PC-9 (cell line): ENCODE results near the gene GBX2. TPM values are rescaled to one million over a fixed set of nuclear protein-coding genes. Genes with fewer than 3 reads are reported as not detected.

Source experiments
- BruUV-seq: library from RNA; stranded (reverse); fragments of 400-500 nt; replicated peaks from 2 replicates; lab custom pipeline; 2021; lab: Mats Ljungman, UMichigan
- CTCF ChIA-PET: fragments of 300-600 bp; sonication (Branson Sonifier 250); formaldehyde crosslinking; loops from one replicate; lab custom pipeline; 2022; ENCODE audit warnings: antibody characterized with exemption; lab: Charles Lee
- POLR2A ChIA-PET: fragments of 300-600 bp; sonication (Branson Sonifier 250); formaldehyde crosslinking; loops from one replicate; lab custom pipeline; 2022; ENCODE audit warnings: antibody characterized with exemption; ENCODE audit not compliant: unreplicated experiment; lab: Charles Lee
- DNase-seq, 2 experiments: peaks; one replicate each; pipeline versions ENCODE4 v3.0.0 to v3.0.0-alpha.2; 2015 to 2022; ENCODE audit warnings: mixed read lengths in 1 of 2
- H2AFZ ChIP-seq: fragments of 200-600 bp; sonication (generic); 2 replicates; pipeline ENCODE4 v1.8.1; 2017; ENCODE audit warnings: antibody characterized with exemption
- H3F3A ChIP-seq: fragments of 200-600 bp; sonication (generic); 2 replicates; pipeline ENCODE4 v1.8.1; 2017; ENCODE audit warnings: antibody characterized with exemption, mild to moderate bottlenecking, low read depth; ENCODE audit not compliant: insufficient read depth
- H3K27ac ChIP-seq: fragments of 200-600 bp; sonication (generic); 2 replicates; pipeline ENCODE4 v1.6.1; 2016; ENCODE audit warnings: mixed run types
- H3K27me3 ChIP-seq: fragments of 200-600 bp; sonication (generic); 2 replicates; pipeline ENCODE4 v1.6.1; 2016; ENCODE audit warnings: low read depth, mixed run types; ENCODE audit not compliant: insufficient read depth
- H3K36me3 ChIP-seq: fragments of 200-600 bp; sonication (generic); 2 replicates; pipeline ENCODE4 v1.6.1; 2016; ENCODE audit warnings: low read depth, mixed run types
- H3K4me1 ChIP-seq: fragments of 200-600 bp; sonication (generic); replicated peaks from 2 replicates; pipeline ENCODE4 v1.6.1; 2016; ENCODE audit warnings: mixed run types; ENCODE audit not compliant: insufficient read depth
- H3K4me2 ChIP-seq: fragments of 200-600 bp; sonication (generic); 2 replicates; pipeline ENCODE4 v1.6.1; 2017; ENCODE audit warnings: mixed run types
- H3K4me3 ChIP-seq: fragments of 200-600 bp; sonication (generic); 2 replicates; pipeline ENCODE4 v1.6.1; 2016; ENCODE audit warnings: mixed run types
- H3K79me2 ChIP-seq: fragments of 200-600 bp; sonication (generic); 2 replicates; pipeline ENCODE4 v1.6.1; 2017; ENCODE audit warnings: low read depth, mixed run types
- H3K9me2 ChIP-seq: fragments of 200-600 bp; sonication (generic); 2 replicates; pipeline ENCODE4 v1.8.1; 2017; ENCODE audit warnings: mild to moderate bottlenecking; ENCODE audit not compliant: insufficient read depth
- H3K9me3 ChIP-seq: fragments of 200-600 bp; sonication (generic); 2 replicates; pipeline ENCODE4 v1.8.1; 2016; ENCODE audit warnings: low read depth; ENCODE audit not compliant: insufficient read depth
- H4K20me1 ChIP-seq: fragments of 200-600 bp; sonication (generic); 2 replicates; pipeline ENCODE4 v1.8.1; 2017; ENCODE audit not compliant: insufficient read depth
- CTCF ChIP-seq: fragments of 200-600 bp; sonication (generic); conservative IDR thresholded peaks from 2 replicates; pipeline ENCODE4 v1.6.1; 2017; ENCODE audit warnings: mixed run types, antibody characterized with exemption, mild to moderate bottlenecking, moderate library complexity
- EZH2 ChIP-seq: fragments of 200-600 bp; sonication (generic); IDR thresholded peaks from 2 replicates; pipeline ENCODE4 v1.8.0; 2017; ENCODE audit warnings: antibody characterized with exemption, low read depth
- intact Hi-C: fragments of 100-400 bp; cut with micrococcal nuclease; formaldehyde crosslinking; loops from one replicate; pipeline ENCODE4 v1.10.0; 2022; ENCODE audit not compliant: unreplicated experiment
- total RNA-seq: library from RNA; stranded (reverse); gene quantifications from 2 replicates; pipeline ENCODE4 v1.2.3, GENCODE V29; 2021

The GBX2 gene
- total RNA-seq, 1 experiment from 2014 or later = not detected

- Histone ChIP-seq H3K4me2 (peak overlapping the region; percentile 61; the same call in 1 of the 2 replicates), H3F3A (peaks cover 32% of the 10 kb centered on the region), H2AFZ (no peak overlapping the region), H3K9me3 (no peaks in the 10 kb centered on the region), H3K79me2 (no peaks in the 10 kb centered on the region), H3K27ac (no peak overlapping the region), H3K27me3 (no peaks in the 10 kb centered on the region), H3K36me3 (no peaks in the 10 kb centered on the region), H3K4me3 (peak overlapping the region; percentile 54; the same call in 1 of the 2 replicates), H3K9me2 (no peaks in the 10 kb centered on the region), H4K20me1 (no peaks in the 10 kb centered on the region), H3K4me1 (peaks cover 13% of the 10 kb centered on the region)
- ChIA-PET POLR2A (no interaction called here), CTCF (interaction anchor here (0.5 to 3.6 kb wide), 3 partner anchors 154 to 910 kb away, joined by 3 to 31 read pairs (median 3); no protein-coding TSS in a partner anchor)
- intact Hi-C loops = no loop called here
- no peak for TF ChIP-seq EZH2
- TF ChIP-seq CTCF = no peak
- no TSS peak for BruUV-seq
- DNase-seq = peak in 1 of 2 experiments; percentile 39
Observed at GRCh38 chr2:236177604-236177966, 9.4 kb upstream of the GBX2 start.

GRCh38 chr2:236176951-236177350, 8.8 kb upstream of the GBX2 start:
- Histone ChIP-seq H3K4me1 (peaks cover 13% of the 10 kb centered on the region), H3K4me3 (no peak overlapping the region), H3K9me3 (no peaks in the 10 kb centered on the region), H4K20me1 (no peaks in the 10 kb centered on the region), H3F3A (peaks cover 32% of the 10 kb centered on the region), H3K9me2 (no peaks in the 10 kb centered on the region), H3K79me2 (no peaks in the 10 kb centered on the region), H3K27ac (no peak overlapping the region), H3K4me2 (no peak overlapping the region), H3K27me3 (no peaks in the 10 kb centered on the region), H3K36me3 (no peaks in the 10 kb centered on the region), H2AFZ (no peak overlapping the region)
- POLR2A ChIA-PET = no interaction called here
- no peak for DNase-seq
- no TSS peak for BruUV-seq
- intact Hi-C loops = no loop called here
- CTCF ChIA-PET = interaction anchor here (0.5 kb wide), 1 partner anchor 911 kb away, joined by 3 read pairs; no protein-coding TSS in a partner anchor
- TF ChIP-seq CTCF (no peak), EZH2 (no peak)

- no peaks in the 10 kb centered on the region for H3K27me3 ChIP-seq
- no peak for DNase-seq
- no peaks in the 10 kb centered on the region for H3K36me3 ChIP-seq
- POLR2A ChIA-PET = interaction anchor here (0.5 to 0.6 kb wide), 2 partner anchors 108 to 414 kb away, joined by 3 to 6 read pairs; no protein-coding TSS in a partner anchor
- peaks cover 32% of the 10 kb centered on the region for H3F3A ChIP-seq
- no TSS peak for BruUV-seq
- intact Hi-C loops = no loop called here
- TF ChIP-seq EZH2 (no peak), CTCF (peak; percentile 60)
- H2AFZ ChIP-seq = no peak overlapping the region
- no peaks in the 10 kb centered on the region for H3K79me2 ChIP-seq
- H3K27ac ChIP-seq = no peak overlapping the region
- H3K4me1 ChIP-seq = peaks cover 13% of the 10 kb centered on the region
- H3K9me3 ChIP-seq = no peaks in the 10 kb centered on the region
- H3K9me2 ChIP-seq = no peaks in the 10 kb centered on the region
- H3K4me2 ChIP-seq = no peak overlapping the region
- CTCF ChIA-PET = interaction anchor here (0.7 to 0.9 kb wide), 2 partner anchors 142 to 231 kb away, joined by 3 read pairs; no protein-coding TSS in a partner anchor
- H4K20me1 ChIP-seq = no peaks in the 10 kb centered on the region
- H3K4me3 ChIP-seq = no peak overlapping the region
Observed at GRCh38 chr2:236176417-236176816, 8.2 kb upstream of the GBX2 start.
